Measurements from ENCODE around the gene CAP2.
"Not testable (repeated sequence)": the region's sequence is repeated elsewhere in the genome, so short reads cannot be mapped to it uniquely, and the experiment has no call there.

CAP2 gene

GRCh38 chr6:17385660-17386059, 7.7 kb upstream of the CAP2 start:
- no peak for DNase-seq
- no peak overlapping the region for H3K27ac Mint-ChIP-seq
- ATAC-seq (replicated peaks), result no peak
- peaks cover 2% of the 10 kb centered on the region for H3K36me3 Mint-ChIP-seq (ENCODE audit: insufficient read depth)
- H3K9me3 Mint-ChIP-seq, result no peaks in the 10 kb centered on the region
- H3K4me1 Mint-ChIP-seq (ENCODE audit: low read depth in 2 of 2), result no peaks in the 10 kb centered on the region
- peaks cover 17 to 28% of the 10 kb centered on the region in 2 donors for H3K27me3 Mint-ChIP-seq
- H3K4me3 Mint-ChIP-seq, result no peak overlapping the region

- H3K27ac Mint-ChIP-seq, result no peak overlapping the region
- H3K4me3 Mint-ChIP-seq, result no peak overlapping the region
- H3K36me3 Mint-ChIP-seq (ENCODE audit: insufficient read depth), result peaks cover 2% of the 10 kb centered on the region
- H3K9me3 Mint-ChIP-seq, result no peaks in the 10 kb centered on the region
- ATAC-seq (replicated peaks) (no peak), DNase-seq (no peak)
- H3K27me3 Mint-ChIP-seq, result peaks cover 40 to 56% of the 10 kb centered on the region in 2 donors
- H3K4me1 Mint-ChIP-seq (ENCODE audit: low read depth in 2 of 2), result no peaks in the 10 kb centered on the region
Observed at GRCh38 chr6:17388365-17388764, 5.0 kb upstream of the CAP2 start.

- H3K27ac Mint-ChIP-seq, result no peak overlapping the region
- no peak for DNase-seq
- H3K27me3 Mint-ChIP-seq, result peaks cover 45 to 59% of the 10 kb centered on the region in 2 donors
- H3K9me3 Mint-ChIP-seq, result no peaks in the 10 kb centered on the region
- H3K4me3 Mint-ChIP-seq, result no peak overlapping the region
- peaks cover 0 to 2% of the 10 kb centered on the region in 2 donors for H3K4me1 Mint-ChIP-seq (ENCODE audit: low read depth in 2 of 2)
- no peak for ATAC-seq (replicated peaks)
- peaks cover 2% of the 10 kb centered on the region for H3K36me3 Mint-ChIP-seq (ENCODE audit: insufficient read depth)
Observed at GRCh38 chr6:17389274-17389847, 4.0 kb upstream of the CAP2 start.

DNA sequence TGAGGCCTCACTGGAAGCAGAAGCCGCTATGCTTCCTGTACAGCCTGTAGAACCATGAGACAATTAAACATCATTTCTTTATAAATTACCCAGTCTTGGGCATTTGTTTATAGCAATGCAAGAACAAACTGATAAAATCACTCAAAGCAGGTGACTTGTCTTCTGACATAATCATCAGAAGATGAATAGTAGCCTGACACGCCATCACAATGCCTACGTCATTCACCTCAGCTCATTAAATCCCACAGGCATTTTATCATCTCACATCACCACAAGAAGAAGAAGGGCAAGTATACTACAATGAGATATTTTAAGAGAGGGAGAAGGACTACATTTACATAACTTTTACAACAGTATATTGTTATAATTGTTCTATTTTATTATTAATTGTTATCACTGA, 3.1 kb upstream of the CAP2 start:
- H3K36me3 Mint-ChIP-seq (ENCODE audit: insufficient read depth), result peaks cover 2% of the 10 kb centered on the region

GRCh38 chr6:17391976-17392375, 1.4 kb upstream of the CAP2 start:
- H3K9me3 Mint-ChIP-seq, result no peaks in the 10 kb centered on the region
- peaks cover 0 to 2% of the 10 kb centered on the region in 2 donors for H3K4me1 Mint-ChIP-seq (ENCODE audit: low read depth in 2 of 2)
- peaks cover 57 to 76% of the 10 kb centered on the region in 2 donors for H3K27me3 Mint-ChIP-seq
- DNase-seq (no peak), ATAC-seq (replicated peaks) (no peak)
- H3K27ac Mint-ChIP-seq, result no peak overlapping the region
- peaks cover 2% of the 10 kb centered on the region for H3K36me3 Mint-ChIP-seq (ENCODE audit: insufficient read depth)
- no peak overlapping the region for H3K4me3 Mint-ChIP-seq

More for the DNA sequence above, 3.1 kb upstream of the CAP2 start:
- H3K9me3 Mint-ChIP-seq, result no peaks in the 10 kb centered on the region
- DNase-seq (no peak), ATAC-seq (replicated peaks) (no peak)
- peaks cover 0 to 2% of the 10 kb centered on the region in 2 donors for H3K4me1 Mint-ChIP-seq (ENCODE audit: low read depth in 2 of 2)
- H3K27me3 Mint-ChIP-seq, result peaks cover 54 to 66% of the 10 kb centered on the region in 2 donors
- no peak overlapping the region for H3K27ac Mint-ChIP-seq
- H3K4me3 Mint-ChIP-seq, result no peak overlapping the region

GRCh38 chr6:17393892-17394631, 667 bp downstream of the CAP2 start:
- H3K9me3 Mint-ChIP-seq, result no peaks in the 10 kb centered on the region
- H3K27me3 Mint-ChIP-seq, result peaks cover 54 to 80% of the 10 kb centered on the region in 2 donors
- ATAC-seq (replicated peaks), result no peak
- no peak overlapping the region for H3K27ac Mint-ChIP-seq
- H3K4me1 Mint-ChIP-seq (ENCODE audit: low read depth in 2 of 2), result peaks cover 0 to 2% of the 10 kb centered on the region in 2 donors
- no peaks in the 10 kb centered on the region for H3K36me3 Mint-ChIP-seq (ENCODE audit: insufficient read depth)
- DNase-seq, result no peak
- H3K4me3 Mint-ChIP-seq, result peak overlapping the region in 1 of 2 donors; percentile 41

DNA sequence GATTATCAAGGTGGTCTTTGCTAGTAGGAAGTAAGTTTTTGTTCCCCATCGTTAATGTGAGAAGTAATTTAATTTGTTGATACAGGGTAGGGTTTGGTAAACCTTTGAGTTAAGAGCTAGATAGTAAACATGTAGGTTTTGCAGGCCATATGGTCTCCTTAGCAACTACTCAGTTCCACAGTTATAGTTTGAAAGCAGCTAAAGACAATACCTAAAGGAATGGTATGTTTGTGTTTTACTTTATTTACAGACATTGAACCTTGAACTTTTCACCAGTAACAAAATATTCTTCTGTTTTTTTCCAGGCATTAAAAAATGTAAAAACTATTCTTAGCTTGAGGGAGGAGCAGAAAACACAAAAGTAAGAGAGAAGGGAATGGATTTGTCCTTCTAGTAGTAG, 1.7 kb downstream of the CAP2 start:
- Mint-ChIP-seq H3K4me3 (no peak overlapping the region), H3K27ac (no peak overlapping the region)

GRCh38 chr6:17396256-17396655, 2.9 kb downstream of the CAP2 start:
- Mint-ChIP-seq H3K27ac (no peak overlapping the region), H3K27me3 (peaks cover 63 to 73% of the 10 kb centered on the region in 2 donors), H3K36me3 (ENCODE audit: insufficient read depth) (no peaks in the 10 kb centered on the region), H3K4me1 (ENCODE audit: low read depth in 2 of 2) (peaks cover 0 to 2% of the 10 kb centered on the region in 2 donors), H3K4me3 (no peak overlapping the region), H3K9me3 (peaks cover 0 to 1% of the 10 kb centered on the region in 2 donors)
- ATAC-seq (replicated peaks) (no peak), DNase-seq (no peak)

More for the DNA sequence above, 1.7 kb downstream of the CAP2 start:
- Mint-ChIP-seq H3K27me3 (peaks cover 64 to 83% of the 10 kb centered on the region in 2 donors), H3K4me1 (ENCODE audit: low read depth in 2 of 2) (peaks cover 0 to 2% of the 10 kb centered on the region in 2 donors), H3K36me3 (ENCODE audit: insufficient read depth) (no peaks in the 10 kb centered on the region), H3K9me3 (peaks cover 0 to 1% of the 10 kb centered on the region in 2 donors)
- DNase-seq (no peak), ATAC-seq (replicated peaks) (no peak)

GRCh38 chr6:17397764-17398194, 4.4 kb downstream of the CAP2 start:
- Mint-ChIP-seq H3K9me3 (peaks cover 0 to 1% of the 10 kb centered on the region in 2 donors), H3K27ac (no peak overlapping the region), H3K27me3 (peaks cover 52 to 58% of the 10 kb centered on the region in 2 donors), H3K36me3 (ENCODE audit: insufficient read depth) (no peaks in the 10 kb centered on the region), H3K4me3 (no peak overlapping the region), H3K4me1 (ENCODE audit: low read depth in 2 of 2) (peaks cover 0 to 2% of the 10 kb centered on the region in 2 donors)
- ATAC-seq (replicated peaks) (no peak), DNase-seq (no peak)

DNA sequence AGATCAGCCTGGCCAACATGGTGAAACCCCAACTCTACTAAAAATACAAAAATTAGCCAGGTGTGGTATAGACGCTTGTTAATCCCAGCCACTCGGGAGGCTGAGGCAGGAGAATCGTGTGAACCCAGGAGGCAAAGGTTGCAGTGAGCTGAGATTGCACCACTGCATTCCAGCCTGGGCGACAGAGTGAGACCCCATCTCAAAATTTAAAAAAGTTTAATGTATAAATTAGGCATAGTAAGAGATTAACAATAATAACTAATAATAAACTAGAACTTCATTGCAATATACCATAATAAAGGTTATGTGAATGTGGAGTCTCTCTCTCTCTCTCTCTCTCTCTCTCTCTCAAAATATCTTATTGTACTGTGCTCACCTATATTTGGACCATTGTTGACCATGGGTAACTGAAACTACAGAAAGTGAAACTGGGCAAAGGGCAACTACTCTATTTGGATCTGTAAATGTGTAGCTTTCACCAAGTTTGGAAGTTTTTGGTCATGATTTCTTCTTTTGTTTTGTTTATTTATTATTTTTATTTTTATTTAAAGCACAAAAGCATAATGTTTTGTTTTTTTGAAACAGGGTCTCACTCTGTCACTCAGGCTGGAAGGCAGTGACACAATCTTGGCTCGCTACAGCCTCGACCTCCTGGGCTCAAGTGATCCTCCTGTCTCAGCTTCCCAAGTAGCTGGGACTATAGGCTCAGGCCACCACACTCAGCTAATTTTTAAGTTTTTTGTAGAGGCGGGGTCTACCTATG, 12.0 kb downstream of the CAP2 start:
- H3K4me3 Mint-ChIP-seq; ATAC-seq (replicated peaks); H3K9me3 Mint-ChIP-seq; H3K27ac Mint-ChIP-seq; H3K36me3 Mint-ChIP-seq (ENCODE audit: insufficient read depth); H3K4me1 Mint-ChIP-seq (ENCODE audit: low read depth in 2 of 2); DNase-seq; H3K27me3 Mint-ChIP-seq: not testable (repeated sequence)

- no peak for ATAC-seq (replicated peaks)
- no peak overlapping the region for H3K4me3 Mint-ChIP-seq
- no peaks in the 10 kb centered on the region for H3K27me3 Mint-ChIP-seq
- H3K36me3 Mint-ChIP-seq (ENCODE audit: insufficient read depth), result no peaks in the 10 kb centered on the region
- no peaks in the 10 kb centered on the region for H3K9me3 Mint-ChIP-seq
- no peak overlapping the region for H3K27ac Mint-ChIP-seq
- no peaks in the 10 kb centered on the region for H3K4me1 Mint-ChIP-seq (ENCODE audit: low read depth in 2 of 2)
- DNase-seq, result no peak
Observed at GRCh38 chr6:17405944-17406245, 12.5 kb downstream of the CAP2 start.

GRCh38 chr6:17408081-17408480, 14.7 kb downstream of the CAP2 start:
- no peaks in the 10 kb centered on the region for H3K4me1 Mint-ChIP-seq (ENCODE audit: low read depth in 2 of 2)
- peaks cover 0 to 21% of the 10 kb centered on the region in 2 donors for H3K27me3 Mint-ChIP-seq
- H3K9me3 Mint-ChIP-seq, result no peaks in the 10 kb centered on the region
- no peak for DNase-seq
- no peaks in the 10 kb centered on the region for H3K36me3 Mint-ChIP-seq (ENCODE audit: insufficient read depth)
- no peak overlapping the region for H3K4me3 Mint-ChIP-seq
- no peak overlapping the region for H3K27ac Mint-ChIP-seq
- no peak for ATAC-seq (replicated peaks)

GRCh38 chr6:17410281-17410680, 16.9 kb downstream of the CAP2 start:
- Mint-ChIP-seq H3K27me3 (peaks cover 4 to 27% of the 10 kb centered on the region in 2 donors), H3K27ac (no peak overlapping the region), H3K36me3 (ENCODE audit: insufficient read depth) (no peaks in the 10 kb centered on the region), H3K4me3 (no peak overlapping the region), H3K9me3 (no peaks in the 10 kb centered on the region), H3K4me1 (ENCODE audit: low read depth in 2 of 2) (no peaks in the 10 kb centered on the region)
- ATAC-seq (replicated peaks) (no peak), DNase-seq (no peak)

Data from effector memory CD8-positive, alpha-beta T cell (primary cell).